Right lobe of liver (tissue), 4 donors: ENCODE results near the gene CYP4F12.

ENCODE experiments used
- CTCF ChIP-seq, 4 donors: fragments of 200-600 bp in 3 of 4; fragments of 450-650 bp in 1 of 4; IDR thresholded peaks; one replicate each; pipeline versions ENCODE4 v1.5.1 to v1.8.0; 2016 to 2022; ENCODE audit warnings: antibody characterized with exemption in 4 of 4, mild to moderate bottlenecking in 2 of 4
- POLR2A ChIP-seq: fragments of 450-650 bp; IDR thresholded peaks from one replicate; pipeline ENCODE4 v1.6.1; 2017; ENCODE audit warnings: antibody characterized with exemption, mild to moderate bottlenecking
- donor health status: DM: no; HTN: no; CAD: no.
- donor health status: DM: no; HTN: no; CAD: no.
- donor health status: DM: no; HTN: yes; CAD: no.

GRCh38 chr19:15673176-15673654 lies 328 bp downstream of the CYP4F12 start:
- TF ChIP-seq POLR2A (no peak), CTCF (IDR thresholded peaks at IDR 0.05) (no peak)
